ENCODE measurements around the gene PLA2G4A.
A peak's percentile ranks its signal among the peaks of the same experiment; 100 is the strongest.

DNA sequence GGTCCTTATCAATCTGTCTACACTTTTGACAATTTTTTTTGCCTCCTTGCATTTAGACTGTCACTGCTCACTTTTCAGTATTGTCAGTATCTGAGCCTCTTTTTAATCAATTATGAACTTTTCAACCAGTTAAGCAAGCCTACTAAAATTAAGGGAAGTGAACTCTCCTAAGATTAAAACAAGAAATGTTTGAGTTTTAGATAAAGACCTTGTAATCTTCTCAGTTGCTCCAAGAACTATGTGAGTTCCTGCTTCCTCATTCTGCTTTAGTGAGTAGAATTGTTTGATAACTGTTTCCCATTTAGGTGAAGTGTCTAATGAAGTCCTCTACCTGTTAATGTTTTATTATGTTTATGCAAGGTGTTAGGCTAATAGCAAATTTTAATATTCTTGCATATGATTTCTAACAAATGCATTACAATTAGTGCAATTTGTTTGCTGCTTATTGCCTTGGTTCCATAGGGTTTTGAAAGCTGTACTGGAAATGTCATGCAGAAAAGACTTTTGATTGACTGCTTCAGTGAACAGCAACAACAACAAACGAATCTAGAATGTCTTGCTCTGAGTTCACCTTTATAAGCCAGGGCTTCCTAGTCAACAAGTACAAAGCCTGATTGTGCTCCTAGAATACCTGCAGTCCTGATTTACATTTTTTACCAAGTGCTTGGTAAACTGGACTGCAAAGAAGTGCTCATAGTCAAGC lies 40.9 kb downstream of the PLA2G4A start:
- TF ChIP-seq, protein P1, sequence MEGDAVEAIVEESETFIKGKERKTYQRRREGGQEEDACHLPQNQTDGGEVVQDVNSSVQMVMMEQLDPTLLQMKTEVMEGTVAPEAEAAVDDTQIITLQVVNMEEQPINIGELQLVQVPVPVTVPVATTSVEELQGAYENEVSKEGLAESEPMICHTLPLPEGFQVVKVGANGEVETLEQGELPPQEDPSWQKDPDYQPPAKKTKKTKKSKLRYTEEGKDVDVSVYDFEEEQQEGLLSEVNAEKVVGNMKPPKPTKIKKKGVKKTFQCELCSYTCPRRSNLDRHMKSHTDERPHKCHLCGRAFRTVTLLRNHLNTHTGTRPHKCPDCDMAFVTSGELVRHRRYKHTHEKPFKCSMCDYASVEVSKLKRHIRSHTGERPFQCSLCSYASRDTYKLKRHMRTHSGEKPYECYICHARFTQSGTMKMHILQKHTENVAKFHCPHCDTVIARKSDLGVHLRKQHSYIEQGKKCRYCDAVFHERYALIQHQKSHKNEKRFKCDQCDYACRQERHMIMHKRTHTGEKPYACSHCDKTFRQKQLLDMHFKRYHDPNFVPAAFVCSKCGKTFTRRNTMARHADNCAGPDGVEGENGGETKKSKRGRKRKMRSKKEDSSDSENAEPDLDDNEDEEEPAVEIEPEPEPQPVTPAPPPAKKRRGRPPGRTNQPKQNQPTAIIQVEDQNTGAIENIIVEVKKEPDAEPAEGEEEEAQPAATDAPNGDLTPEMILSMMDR (IDR thresholded peaks at IDR 0.05; ENCODE audit: insufficient read depth, low read length): no peak
- TF ChIP-seq POLR2AphosphoS5 (IDR thresholded peaks at IDR 0.05; ENCODE audit: low read depth) (no peak), GABPA (IDR thresholded peaks at IDR 0.05; ENCODE audit: low read depth) (no peak), SPI1 (IDR thresholded peaks at IDR 0.05; ENCODE audit: borderline replicate concordance, low read depth) (peak; percentile 76)
- TF ChIP-seq, protein P2, sequence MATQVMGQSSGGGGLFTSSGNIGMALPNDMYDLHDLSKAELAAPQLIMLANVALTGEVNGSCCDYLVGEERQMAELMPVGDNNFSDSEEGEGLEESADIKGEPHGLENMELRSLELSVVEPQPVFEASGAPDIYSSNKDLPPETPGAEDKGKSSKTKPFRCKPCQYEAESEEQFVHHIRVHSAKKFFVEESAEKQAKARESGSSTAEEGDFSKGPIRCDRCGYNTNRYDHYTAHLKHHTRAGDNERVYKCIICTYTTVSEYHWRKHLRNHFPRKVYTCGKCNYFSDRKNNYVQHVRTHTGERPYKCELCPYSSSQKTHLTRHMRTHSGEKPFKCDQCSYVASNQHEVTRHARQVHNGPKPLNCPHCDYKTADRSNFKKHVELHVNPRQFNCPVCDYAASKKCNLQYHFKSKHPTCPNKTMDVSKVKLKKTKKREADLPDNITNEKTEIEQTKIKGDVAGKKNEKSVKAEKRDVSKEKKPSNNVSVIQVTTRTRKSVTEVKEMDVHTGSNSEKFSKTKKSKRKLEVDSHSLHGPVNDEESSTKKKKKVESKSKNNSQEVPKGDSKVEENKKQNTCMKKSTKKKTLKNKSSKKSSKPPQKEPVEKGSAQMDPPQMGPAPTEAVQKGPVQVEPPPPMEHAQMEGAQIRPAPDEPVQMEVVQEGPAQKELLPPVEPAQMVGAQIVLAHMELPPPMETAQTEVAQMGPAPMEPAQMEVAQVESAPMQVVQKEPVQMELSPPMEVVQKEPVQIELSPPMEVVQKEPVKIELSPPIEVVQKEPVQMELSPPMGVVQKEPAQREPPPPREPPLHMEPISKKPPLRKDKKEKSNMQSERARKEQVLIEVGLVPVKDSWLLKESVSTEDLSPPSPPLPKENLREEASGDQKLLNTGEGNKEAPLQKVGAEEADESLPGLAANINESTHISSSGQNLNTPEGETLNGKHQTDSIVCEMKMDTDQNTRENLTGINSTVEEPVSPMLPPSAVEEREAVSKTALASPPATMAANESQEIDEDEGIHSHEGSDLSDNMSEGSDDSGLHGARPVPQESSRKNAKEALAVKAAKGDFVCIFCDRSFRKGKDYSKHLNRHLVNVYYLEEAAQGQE (IDR thresholded peaks at IDR 0.05; ENCODE audit: insufficient replicate concordance, low read depth): no peak
